HG02870 (cell line): ENCODE measurements around the gene DDX11.
"Not testable (repeated sequence)": the region's sequence is repeated elsewhere in the genome, so short reads cannot be mapped to it uniquely, and the experiment has no call there.

Source experiments
- ATAC-seq: cut with Tn5 transposase; IDR thresholded peaks from one replicate; pipeline ENCODE4 v1.9.1; 2021; ENCODE audit warnings: mild to moderate bottlenecking, moderate library complexity; ENCODE audit not compliant: unreplicated experiment

Gene DDX11

DNA sequence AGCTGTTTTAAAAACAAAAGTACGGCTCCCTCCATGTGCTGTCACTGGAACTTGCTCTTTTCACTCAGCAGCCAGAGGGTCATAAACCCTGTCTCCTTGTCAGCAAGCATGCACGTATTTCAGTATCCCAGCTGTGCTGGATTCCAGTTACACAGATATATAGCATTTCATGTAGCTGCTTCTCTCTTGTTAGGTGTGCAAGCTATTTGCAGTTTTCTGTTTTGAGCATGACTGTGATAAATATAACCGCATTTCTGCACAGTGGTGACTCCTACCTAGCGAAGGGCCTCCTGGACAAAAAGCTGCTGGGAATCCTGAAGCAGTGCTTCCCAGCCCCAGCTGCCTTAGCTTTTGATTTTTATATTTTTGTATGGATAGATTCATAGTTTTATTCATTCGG is 24.7 kb downstream of the DDX11 start:
- not testable (repeated sequence) for ATAC-seq

DNA sequence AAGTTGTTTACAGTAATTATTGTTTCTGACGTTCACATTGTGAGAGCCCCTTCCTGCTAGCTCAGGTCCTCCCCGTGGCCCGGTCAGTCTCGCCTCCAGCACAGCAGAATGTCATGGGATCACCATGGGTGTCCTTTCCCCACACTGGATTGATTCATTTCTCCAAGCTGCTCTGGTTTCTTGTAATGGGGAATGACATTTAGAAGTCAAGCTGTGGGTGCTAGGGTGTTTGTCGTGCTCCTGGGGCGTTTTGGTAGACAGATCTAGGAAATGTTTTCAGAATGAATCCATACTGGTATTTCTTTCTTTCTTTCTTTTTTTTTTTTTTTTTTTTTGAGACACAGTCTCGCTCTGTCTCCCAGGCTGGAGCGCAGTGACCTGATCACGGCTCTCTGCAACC is 25.1 kb downstream of the DDX11 start:
- not testable (repeated sequence) for ATAC-seq

DNA sequence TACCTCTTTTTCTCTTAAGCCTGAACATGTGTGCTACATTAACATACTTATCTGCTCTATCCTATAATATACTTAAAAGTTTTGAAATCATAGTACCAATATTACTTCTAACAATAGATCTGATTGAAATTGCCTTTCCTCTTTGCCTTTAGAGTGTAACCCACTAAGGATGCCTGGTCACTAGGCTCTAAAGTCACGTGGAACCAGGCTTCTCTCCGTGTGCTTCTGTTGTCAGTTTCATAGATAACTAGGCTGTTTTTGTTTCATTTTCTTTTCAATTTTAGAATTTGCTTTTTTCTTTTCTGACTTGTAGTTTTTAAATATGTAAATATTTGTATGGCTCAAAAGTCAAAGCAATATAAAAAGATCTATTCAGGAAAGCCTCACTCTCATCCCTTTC is 25.8 kb downstream of the DDX11 start:
- ATAC-seq: peak; percentile 32

DNA sequence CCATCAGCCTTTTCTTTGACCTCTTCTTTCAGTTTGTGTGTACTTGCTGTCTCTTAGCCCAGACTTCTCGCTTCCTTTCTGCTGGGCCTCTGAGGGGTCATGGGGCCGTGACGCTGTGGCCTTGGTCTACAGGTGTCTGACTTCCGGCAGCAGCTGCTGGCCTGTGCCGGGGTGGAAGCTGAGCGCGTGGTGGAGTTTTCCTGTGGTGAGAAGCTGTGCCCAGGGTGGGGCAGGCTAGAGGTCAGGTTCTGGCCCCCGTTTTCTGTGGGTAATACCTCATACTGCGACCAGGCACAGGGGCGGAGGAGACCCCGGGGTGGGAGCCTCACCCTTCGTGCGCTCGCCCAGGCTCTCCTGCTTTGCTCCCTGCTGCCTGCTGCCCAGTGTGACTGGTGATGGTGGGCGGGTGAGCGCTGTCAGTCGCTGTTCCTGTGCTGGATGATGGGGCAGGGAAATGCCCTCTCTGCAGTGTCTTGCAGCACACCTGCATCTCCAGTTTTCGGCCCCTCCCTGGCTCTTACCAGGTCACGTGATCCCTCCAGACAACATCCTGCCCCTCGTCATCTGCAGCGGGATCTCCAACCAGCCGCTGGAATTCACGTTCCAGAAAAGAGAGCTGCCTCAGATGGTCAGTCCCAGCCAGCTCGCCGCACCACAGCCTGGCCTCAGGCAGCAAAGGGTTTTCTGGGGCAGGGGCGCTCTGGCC is 27.0 kb downstream of the DDX11 start:
- ATAC-seq: peak; percentile 99

DNA sequence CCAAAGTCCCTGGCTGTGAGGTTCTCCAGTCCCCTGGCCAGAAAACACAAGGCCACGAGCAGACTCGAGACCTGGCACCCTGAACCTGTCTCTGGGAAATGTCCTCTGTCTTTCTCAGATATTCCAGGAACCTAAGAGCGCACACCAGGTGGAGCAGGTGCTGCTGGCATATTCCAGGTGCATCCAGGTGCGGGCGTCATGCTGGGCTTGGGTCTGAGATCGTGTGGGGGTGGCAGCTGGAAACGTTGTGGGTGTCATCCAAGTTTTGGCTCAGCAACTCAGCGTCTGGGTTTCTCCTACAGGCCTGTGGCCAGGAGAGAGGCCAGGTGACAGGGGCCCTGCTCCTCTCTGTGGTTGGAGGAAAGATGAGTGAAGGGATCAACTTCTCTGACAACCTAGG is 28.5 kb downstream of the DDX11 start:
- ATAC-seq: not testable (repeated sequence)

DNA sequence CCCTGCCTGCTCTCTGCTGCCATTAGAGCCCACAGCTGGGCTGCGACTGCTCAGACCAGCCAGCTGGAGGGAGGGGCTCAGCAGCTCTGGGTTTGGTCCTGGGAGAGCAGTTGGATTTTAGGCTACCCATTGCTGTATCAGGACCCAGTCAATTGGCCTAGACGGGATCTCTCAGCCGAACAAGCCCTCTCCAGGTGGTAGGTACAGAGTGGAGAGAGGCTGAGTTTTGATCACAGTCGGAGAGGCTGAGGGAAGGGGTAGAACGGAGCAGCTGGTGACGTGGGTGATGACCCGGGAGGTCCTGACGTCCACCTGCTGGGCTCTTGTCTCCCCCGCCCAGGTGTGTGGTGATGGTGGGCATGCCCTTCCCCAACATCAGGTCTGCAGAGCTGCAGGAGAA is 28.9 kb downstream of the DDX11 start:
- not testable (repeated sequence) for ATAC-seq

DNA sequence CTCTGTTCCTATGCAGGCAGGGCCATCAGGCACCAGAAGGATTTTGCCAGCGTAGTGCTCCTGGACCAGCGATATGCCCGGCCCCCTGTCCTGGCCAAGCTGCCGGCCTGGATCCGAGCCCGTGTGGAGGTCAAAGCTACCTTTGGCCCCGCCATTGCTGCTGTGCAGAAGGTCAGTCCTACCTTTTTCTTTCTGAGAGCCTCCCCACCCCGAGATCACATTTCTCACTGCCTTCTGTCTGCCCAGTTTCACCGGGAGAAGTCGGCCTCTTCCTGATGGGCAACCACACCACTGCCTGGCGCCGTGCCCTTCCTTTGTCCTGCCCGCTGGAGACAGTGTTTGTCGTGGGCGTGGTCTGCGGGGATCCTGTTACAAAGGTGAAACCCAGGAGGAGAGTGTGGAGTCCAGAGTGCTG is 29.9 kb downstream of the DDX11 start:
- not testable (repeated sequence) for ATAC-seq

DNA sequence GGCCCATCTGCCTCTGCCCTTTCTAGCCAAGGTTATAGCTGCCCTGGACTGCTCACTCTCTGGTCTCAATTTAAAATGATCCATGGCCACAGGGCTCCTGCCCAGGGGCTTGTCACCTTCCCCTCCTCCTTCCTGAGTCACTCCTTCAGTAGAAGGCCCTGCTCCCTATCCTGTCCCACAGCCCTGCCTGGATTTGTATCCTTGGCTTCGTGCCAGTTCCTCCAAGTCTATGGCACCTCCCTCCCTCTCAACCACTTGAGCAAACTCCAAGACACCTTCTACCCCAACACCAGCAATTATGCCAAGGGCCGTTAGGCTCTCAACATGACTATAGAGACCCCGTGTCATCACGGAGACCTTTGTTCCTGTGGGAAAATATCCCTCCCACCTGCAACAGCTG is 30.6 kb downstream of the DDX11 start:
- not testable (repeated sequence) for ATAC-seq

DNA sequence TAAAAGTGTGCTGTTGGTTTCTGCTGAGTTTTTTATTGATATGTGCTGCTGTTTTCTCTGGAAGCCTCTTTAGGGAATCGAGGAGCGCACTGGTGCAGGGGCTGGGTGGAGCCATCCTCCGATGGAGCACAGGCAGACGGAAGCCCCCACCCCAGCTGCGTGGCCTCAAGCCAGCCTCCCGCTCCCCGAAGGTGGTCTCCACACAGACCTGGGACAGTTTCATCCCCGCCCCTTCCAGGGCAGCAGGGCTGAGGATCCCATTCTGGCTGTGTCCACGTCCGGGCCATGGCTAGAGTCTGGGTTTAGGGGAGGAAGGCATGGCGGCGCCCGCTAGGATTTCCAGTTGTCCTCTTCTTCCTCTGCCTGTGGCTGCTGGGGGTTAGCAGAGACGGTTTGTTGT is 31.1 kb downstream of the DDX11 start:
- ATAC-seq: not testable (repeated sequence)

DNA sequence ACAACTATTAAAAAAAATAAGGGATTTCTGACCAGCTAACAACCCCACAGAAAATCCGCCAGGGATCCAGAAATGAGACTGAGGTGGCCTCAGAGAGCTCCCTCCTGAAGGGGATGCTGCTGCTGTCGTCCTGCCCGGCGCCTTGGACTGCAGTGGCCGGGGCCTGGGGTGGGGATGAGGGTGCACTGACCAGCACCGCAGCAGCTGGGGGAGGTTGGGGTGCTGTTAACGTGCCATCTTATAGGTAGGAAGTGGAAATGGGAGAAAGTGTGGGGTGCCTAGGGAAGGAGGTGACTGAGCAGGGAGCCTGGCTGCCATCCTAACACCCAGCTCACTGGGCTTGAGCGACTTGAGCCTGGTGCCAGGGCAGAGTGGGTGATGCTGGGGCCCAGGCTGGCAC is 32.0 kb downstream of the DDX11 start:
- no peak for ATAC-seq

DNA sequence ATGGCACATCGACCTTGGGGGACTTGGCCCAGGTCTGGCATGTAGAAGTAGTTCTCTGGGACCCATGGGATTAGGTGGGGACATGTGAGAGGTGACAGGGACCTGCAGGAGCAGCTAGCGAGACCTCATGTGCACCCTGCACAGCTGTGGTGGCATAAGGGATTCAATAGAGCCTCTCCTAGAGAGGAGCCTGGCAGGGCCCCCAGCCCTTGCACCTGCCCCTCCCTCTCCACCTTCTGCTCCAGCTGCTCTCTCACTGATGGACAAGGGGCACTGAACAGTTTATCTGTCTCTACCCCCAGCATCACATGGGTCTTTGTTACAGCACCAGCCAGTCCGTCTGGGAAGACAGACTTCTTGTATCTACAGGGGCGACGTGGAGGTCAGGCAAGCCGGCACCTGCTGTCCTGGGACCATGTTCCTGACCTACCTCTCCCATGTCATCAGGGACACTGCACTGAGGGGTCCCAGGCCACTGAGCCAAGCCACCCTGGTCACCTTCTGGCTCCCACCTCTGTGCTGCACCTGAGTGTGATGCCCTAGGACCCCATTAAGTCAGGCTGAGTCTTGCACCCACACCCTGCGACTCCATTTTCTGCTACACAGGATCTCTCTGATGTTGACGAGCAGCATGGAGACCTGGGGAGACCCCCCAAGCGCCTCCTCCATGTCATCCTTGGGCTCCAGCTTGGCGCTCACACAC is 32.6 kb downstream of the DDX11 start:
- ATAC-seq: no peak

DNA sequence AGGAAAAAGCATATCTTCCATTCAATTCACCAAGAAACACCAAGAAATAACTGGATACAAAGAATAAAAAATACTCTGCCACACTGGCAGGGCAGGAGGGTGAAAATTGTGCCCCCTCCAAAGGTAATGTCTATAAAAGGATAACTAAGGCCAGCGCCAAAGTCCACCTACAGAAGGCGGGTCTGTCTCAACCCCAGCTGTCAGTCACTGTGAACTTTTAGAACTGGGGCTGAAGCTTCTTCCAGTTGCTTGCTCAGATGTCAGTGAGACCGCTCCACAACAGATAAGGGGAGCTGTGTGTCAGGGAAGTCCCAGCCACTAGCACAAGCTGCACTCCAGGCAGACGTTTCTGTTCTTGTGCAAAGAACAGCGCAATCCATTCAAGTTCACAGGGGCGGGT is 36.1 kb downstream of the DDX11 start:
- not testable (repeated sequence) for ATAC-seq

DNA sequence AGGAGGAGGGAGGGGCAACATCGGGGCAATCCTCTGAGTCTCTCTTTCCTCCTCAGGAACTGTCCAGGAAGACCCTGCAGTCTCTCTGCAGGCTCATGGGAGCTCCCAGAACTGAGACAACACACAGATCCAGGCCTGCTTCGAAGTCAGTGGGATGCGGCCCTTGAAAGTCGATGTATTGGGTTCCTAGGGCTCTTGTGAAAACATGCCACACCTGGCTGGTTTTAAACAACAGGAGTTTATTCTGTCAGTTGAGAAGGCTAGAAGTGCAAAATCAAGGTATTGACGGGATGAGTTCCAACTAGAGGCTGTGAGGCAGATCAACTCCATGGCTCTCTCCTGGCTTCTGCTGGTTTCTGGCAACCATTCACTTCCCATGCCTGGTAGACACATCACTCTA is 36.6 kb downstream of the DDX11 start:
- ATAC-seq: not testable (repeated sequence)

DNA sequence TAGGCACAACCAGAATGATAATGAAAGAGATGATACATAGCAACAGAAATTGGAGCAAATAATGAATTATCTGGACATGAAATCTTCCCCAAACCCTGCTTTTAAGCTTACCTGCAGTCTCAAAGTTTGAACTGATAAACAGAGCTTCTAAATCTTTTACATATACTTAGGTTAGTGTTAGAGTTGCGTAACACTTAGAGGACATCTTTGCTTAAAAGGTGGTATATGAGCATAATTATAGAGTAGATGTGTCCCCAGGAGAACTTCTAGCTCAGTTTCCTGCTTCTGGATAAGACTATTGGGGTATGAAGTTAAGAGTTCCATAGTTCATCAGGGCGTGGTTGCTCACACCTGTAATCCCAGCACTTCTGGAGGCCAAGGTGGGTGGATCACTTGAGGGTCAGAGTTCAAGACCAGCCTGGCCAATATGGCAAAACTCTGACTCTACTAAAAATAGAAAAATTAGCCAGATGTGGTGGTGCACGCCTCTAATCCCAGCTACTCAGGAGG is 41.5 kb downstream of the DDX11 start:
- ATAC-seq: not testable (repeated sequence)

DNA sequence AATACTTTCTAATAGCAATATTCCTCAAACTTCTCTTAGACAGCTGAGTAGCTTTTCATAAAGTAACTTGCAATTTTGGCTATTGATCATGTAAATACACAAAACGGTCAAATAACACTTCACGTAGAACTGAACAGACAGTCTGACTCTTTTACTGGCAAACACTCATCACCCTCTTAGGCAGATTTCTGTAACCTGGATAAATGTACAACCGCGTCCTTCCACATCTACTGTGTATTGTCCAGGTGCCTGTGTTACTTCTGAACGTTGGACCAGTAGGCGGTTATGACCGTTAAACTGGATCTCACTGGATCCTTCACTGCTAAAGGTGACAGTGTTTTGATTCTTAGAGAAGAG is 43.2 kb downstream of the DDX11 start:
- ATAC-seq: not testable (repeated sequence)

DNA sequence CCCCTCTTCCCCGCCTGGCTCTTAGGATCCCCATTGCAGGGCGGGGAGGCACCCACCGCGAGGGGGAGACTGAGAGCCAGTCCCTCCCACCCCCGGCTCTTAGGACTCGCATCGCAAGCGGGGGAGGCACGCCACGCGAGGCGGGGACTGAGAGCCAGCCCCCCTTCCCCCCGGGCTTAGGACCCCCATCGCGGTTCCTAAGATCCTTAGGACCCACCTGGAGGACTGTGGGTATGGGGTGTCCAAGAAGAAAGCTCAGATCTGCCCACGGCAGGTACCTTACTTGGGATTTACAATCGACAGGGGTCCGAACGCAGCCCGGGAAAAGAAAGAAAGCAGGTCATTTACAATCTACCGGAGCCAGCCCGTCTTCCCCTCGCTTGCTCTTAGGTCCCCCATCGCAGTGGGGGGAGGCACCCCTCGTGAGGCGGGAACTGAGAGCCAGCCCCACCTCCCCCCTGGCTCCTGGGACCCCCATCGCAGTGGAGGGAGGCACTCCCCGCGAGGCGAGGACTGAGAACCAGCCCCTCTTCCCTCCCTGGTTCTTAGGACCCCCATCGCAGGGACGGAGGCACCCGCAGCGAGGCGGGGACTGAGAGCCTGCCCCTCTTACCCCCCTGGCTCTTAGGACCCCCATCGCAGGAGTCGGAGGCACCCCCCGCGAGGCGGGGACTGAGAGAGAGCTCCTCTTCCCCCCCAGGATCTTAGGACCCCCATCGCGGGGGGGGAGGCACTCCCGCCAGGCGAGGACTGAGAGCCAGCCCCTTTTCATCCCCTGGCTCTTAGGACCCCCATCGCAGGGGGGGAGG is 43.7 kb downstream of the DDX11 start:
- ATAC-seq: no peak

DNA sequence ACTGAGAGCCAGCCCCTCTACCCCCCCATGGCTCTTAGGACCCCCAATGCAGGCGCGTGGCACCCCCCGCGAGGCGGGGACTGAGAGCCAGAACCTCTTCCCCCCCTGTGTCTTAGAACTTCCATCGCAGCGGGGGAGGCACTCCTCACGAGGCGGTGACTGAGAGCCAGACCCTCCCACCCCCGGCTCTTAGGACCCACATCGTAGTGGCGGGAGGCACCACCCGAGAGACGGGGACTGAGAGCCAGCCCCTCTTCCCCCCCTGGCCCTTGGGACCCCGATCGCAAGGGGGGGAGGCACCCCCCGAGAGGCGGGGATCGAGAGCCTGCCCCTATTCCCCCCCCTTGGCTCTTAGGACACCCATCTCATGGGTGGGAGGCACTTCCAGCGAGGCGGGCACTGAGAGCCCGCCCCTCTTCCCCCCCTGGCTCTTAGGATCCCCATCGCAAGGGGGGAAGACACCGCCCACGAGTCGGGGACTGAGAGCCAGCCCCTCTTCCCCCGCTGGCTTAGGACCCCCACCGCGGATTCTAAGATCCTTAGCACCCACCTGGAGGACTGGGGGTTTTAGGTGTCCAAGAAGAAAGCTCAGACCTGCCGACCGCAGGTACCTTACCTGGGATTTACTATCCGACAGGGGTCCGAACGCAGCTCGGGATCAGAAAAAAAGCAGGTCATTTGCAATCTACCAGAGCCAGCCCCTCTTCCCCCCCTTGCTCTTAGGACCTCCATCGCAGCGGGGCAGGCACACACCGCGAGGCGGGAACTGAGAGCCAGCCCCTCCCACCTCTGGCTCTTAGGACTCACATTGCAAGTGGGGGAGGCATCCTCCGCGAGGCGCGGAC is 44.9 kb downstream of the DDX11 start:
- no peak for ATAC-seq

DNA sequence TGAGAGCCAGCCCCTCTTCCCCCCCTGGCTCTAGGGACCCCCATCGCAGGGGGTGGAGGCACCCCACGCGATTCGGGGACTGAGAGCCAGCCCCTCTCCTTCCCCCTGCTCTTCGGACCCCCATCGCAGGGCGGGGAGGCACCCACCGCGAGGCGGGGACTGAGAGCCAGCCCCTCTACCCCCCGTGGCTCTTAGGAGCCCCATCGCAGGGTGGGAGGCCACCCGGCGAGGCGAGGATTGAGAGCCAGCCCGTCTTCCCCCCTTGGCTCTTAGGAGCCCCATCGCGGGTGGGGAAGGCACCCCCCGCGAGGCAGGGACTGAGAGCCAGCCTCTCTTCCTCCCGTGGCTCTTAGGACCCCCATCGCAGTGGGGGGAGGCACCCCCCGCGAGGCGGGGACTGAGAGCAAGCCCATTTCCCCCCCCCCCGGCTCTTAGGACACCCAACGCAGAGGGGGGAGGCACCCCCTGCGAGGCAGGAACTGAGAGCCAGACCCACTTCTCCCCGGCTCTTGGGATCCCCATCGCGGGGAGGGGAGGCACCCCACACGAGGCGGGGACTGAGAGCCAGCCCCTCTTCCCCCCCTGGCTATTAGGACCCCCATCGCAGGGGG is 45.6 kb downstream of the DDX11 start:
- ATAC-seq: no peak

DNA sequence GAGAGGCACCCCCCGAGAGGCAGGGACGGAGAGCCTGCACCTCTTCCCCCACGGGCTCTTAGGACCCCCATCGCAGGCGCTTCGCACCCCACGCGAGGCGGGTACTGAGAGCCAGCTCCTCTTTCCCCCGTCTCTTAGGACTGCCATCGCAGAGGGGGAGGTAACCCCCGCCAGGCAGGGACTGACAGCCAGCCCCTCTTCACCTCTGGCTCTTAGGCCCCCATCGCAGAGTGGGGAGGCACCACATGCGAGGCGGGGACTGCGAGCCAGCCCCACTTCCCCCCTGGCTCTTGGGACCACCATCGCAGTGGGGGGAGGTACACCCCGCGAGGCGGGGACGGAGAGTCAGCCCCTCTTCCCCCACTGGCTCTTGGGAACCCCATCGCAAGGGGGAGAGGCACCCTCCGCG is 46.1 kb downstream of the DDX11 start:
- ATAC-seq: no peak

DNA sequence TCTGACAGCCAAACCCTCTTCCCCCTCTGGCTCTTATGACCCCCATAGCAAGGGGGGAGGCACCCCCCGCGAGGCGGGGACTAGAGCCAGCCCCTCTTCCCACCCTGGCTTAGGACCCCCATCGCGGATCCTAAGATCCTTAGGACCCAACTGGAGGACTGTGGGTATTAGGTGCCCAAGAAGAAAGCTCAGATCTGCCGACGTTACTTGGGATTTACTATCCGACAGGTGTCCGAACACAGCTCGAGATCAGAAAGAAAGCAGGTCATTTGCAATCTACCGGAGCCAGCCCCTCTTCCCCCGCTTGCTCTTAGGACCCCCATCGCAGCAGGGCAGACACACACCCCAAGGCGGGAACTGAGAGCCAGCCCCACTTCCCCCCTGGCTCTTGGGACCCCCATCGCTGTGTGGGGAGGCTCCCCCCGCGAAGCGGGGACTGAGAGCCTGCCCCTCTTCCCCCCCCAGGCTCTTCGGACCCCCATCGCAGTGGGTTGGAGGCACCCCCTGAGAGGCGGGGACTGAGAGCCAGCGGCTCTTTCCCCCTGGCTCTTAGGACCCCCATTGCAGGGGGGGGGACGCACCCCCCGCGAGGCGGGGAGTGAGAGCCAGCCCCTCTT is 46.8 kb downstream of the DDX11 start:
- ATAC-seq: no peak
